ENCODE results near the gene ITGB3BP.

DNA sequence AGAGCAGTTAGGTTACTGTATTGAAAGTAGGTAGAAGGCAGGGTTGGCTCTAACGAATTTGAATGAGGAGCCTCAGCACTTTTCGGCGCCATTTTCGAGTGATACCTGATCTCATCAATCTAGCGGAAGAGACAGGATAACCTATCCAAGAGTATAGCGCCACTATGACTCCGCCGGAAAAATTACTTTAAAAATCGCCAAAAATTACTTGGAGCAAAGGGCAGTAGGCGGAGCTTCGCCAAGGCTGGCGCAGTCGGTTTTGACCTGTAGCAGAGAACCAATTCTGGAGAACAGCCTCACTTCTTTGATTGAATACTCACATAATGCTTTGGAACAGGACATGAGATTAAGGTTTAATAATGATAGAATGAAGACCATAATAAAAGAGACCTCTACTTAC, 25.9 kb upstream of the ITGB3BP start:
- TF ChIP-seq, protein P1, sequence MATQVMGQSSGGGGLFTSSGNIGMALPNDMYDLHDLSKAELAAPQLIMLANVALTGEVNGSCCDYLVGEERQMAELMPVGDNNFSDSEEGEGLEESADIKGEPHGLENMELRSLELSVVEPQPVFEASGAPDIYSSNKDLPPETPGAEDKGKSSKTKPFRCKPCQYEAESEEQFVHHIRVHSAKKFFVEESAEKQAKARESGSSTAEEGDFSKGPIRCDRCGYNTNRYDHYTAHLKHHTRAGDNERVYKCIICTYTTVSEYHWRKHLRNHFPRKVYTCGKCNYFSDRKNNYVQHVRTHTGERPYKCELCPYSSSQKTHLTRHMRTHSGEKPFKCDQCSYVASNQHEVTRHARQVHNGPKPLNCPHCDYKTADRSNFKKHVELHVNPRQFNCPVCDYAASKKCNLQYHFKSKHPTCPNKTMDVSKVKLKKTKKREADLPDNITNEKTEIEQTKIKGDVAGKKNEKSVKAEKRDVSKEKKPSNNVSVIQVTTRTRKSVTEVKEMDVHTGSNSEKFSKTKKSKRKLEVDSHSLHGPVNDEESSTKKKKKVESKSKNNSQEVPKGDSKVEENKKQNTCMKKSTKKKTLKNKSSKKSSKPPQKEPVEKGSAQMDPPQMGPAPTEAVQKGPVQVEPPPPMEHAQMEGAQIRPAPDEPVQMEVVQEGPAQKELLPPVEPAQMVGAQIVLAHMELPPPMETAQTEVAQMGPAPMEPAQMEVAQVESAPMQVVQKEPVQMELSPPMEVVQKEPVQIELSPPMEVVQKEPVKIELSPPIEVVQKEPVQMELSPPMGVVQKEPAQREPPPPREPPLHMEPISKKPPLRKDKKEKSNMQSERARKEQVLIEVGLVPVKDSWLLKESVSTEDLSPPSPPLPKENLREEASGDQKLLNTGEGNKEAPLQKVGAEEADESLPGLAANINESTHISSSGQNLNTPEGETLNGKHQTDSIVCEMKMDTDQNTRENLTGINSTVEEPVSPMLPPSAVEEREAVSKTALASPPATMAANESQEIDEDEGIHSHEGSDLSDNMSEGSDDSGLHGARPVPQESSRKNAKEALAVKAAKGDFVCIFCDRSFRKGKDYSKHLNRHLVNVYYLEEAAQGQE (IDR thresholded peaks at IDR 0.05; ENCODE audit: borderline replicate concordance in 1 of 2, low read depth in 1 of 2, low read length in 2 of 2) = no peak
- TF ChIP-seq EP300 (IDR thresholded peaks at IDR 0.05; ENCODE audit: low read depth in 2 of 2, low read length in 2 of 2) = no peak
- no peak for TF ChIP-seq EP300 (CRISPR knock-in tag; IDR thresholded peaks at IDR 0.05; ENCODE audit: borderline replicate concordance)
- TF ChIP-seq, protein P2, sequence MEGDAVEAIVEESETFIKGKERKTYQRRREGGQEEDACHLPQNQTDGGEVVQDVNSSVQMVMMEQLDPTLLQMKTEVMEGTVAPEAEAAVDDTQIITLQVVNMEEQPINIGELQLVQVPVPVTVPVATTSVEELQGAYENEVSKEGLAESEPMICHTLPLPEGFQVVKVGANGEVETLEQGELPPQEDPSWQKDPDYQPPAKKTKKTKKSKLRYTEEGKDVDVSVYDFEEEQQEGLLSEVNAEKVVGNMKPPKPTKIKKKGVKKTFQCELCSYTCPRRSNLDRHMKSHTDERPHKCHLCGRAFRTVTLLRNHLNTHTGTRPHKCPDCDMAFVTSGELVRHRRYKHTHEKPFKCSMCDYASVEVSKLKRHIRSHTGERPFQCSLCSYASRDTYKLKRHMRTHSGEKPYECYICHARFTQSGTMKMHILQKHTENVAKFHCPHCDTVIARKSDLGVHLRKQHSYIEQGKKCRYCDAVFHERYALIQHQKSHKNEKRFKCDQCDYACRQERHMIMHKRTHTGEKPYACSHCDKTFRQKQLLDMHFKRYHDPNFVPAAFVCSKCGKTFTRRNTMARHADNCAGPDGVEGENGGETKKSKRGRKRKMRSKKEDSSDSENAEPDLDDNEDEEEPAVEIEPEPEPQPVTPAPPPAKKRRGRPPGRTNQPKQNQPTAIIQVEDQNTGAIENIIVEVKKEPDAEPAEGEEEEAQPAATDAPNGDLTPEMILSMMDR (CRISPR knock-in tag; IDR thresholded peaks at IDR 0.05) = no peak
- no peak for TF ChIP-seq RXRB (CRISPR knock-in tag; IDR thresholded peaks at IDR 0.05; ENCODE audit: borderline replicate concordance)
- TF ChIP-seq, protein P3, sequence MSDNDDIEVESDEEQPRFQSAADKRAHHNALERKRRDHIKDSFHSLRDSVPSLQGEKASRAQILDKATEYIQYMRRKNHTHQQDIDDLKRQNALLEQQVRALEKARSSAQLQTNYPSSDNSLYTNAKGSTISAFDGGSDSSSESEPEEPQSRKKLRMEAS (IDR thresholded peaks at IDR 0.05) = no peak
- TF ChIP-seq, protein P4, sequence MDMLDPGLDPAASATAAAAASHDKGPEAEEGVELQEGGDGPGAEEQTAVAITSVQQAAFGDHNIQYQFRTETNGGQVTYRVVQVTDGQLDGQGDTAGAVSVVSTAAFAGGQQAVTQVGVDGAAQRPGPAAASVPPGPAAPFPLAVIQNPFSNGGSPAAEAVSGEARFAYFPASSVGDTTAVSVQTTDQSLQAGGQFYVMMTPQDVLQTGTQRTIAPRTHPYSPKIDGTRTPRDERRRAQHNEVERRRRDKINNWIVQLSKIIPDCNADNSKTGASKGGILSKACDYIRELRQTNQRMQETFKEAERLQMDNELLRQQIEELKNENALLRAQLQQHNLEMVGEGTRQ (IDR thresholded peaks at IDR 0.05; ENCODE audit: low read depth, low read length) = no peak
- TF ChIP-seq, protein P4 (CRISPR knock-in tag; IDR thresholded peaks at IDR 0.05; ENCODE audit: borderline replicate concordance) = no peak
- no peak for TF ChIP-seq TBL1XR1 (IDR thresholded peaks at IDR 0.05; ENCODE audit: borderline replicate concordance, low read length, partially characterized antibody)
- no peak for TF ChIP-seq HES4 (CRISPR knock-in tag; IDR thresholded peaks at IDR 0.05; ENCODE audit: borderline replicate concordance)
- no peak for TF ChIP-seq U2AF1 (optimal IDR thresholded peaks at IDR 0.05; ENCODE audit: low read depth, low read length)
- TF ChIP-seq POLR2A (IDR thresholded peaks at IDR 0.05; ENCODE audit: insufficient read depth in 1 of 2, low read depth in 2 of 2, low read length in 2 of 2) = no peak
- no peak for TF ChIP-seq TP53 (CRISPR knock-in tag; conservative IDR thresholded peaks at IDR 0.05)
- TF ChIP-seq, protein P5, sequence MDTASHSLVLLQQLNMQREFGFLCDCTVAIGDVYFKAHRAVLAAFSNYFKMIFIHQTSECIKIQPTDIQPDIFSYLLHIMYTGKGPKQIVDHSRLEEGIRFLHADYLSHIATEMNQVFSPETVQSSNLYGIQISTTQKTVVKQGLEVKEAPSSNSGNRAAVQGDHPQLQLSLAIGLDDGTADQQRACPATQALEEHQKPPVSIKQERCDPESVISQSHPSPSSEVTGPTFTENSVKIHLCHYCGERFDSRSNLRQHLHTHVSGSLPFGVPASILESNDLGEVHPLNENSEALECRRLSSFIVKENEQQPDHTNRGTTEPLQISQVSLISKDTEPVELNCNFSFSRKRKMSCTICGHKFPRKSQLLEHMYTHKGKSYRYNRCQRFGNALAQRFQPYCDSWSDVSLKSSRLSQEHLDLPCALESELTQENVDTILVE (CRISPR knock-in tag; IDR thresholded peaks at IDR 0.05) = no peak
